GM12878 (cell line): ENCODE measurements around the gene CACNA1E. TPM values are rescaled to one million over a fixed set of nuclear protein-coding genes. Genes with fewer than 3 reads are reported as not detected.

Experiments
- ATAC-seq: fragments of 200-7000 bp; cut with Tn5 transposase; 3 replicates; pipeline ENCODE4 v1.9.1; 2020; ENCODE audit warnings: mild to moderate bottlenecking, moderate library complexity
- BruUV-seq: library from RNA; stranded (reverse); fragments of 400-500 nt; replicated peaks from 2 replicates; lab custom pipeline; 2021; lab: Mats Ljungman, UMichigan
- CTCF ChIA-PET: fragments of 300-600 bp; sonication (Branson Sonifier 250); formaldehyde crosslinking; extraction: SDS; loops from one replicate; lab custom pipeline; 2021; ENCODE audit warnings: inconsistent platforms; lab: Yijun Ruan, JAX
- POLR2A ChIA-PET: fragments of 350-600 bp; formaldehyde crosslinking; extraction: SDS; loops from one replicate; lab custom pipeline; 2021; ENCODE audit warnings: inconsistent platforms; lab: Charles Lee
- RAD21 ChIA-PET: fragments of 300-600 bp; sonication (Branson Sonifier 250); formaldehyde crosslinking; loops from one replicate; lab custom pipeline; 2023; ENCODE audit warnings: antibody characterized with exemption; ENCODE audit not compliant: unreplicated experiment; lab: Charles Lee
- SMC1A ChIA-PET: fragments of 300-600 bp; sonication (Branson Sonifier 250); formaldehyde crosslinking; loops from one replicate; lab custom pipeline; 2023; ENCODE audit not compliant: unreplicated experiment, uncharacterized antibody; lab: Charles Lee
- DNase-seq: peaks from one replicate; pipeline ENCODE4 v3.0.0-alpha.2; 2011; ENCODE audit warnings: low read depth, low spot score
- FAIRE-seq: peaks from 3 replicates; lab custom pipeline; 2011; peaks lifted over from hg19 to GRCh38; lab: Jason Lieb, UNC
- H2AFZ ChIP-seq: 2 replicates; pipeline ENCODE4 v1.6.0; 2011; ENCODE audit warnings: low read depth, low read length, control low read depth; ENCODE audit not compliant: control insufficient read depth
- H3K27ac ChIP-seq: 2 replicates; pipeline ENCODE4 v1.5.1; 2011; ENCODE audit warnings: control low read depth; ENCODE audit not compliant: control insufficient read depth, insufficient read depth
- H3K27me3 ChIP-seq, 2 experiments: replicated peaks in 1 of 2; 2 replicates each; pipeline versions ENCODE4 v1.6.0 to v1.6.1; 2011; ENCODE audit warnings: low read length in 1 of 2; ENCODE audit not compliant: control insufficient read depth in 2 of 2, insufficient read depth in 2 of 2
- H3K36me3 ChIP-seq, 2 experiments: 2 replicates each; pipeline ENCODE4 v1.5.1; 2011; ENCODE audit warnings: low read length in 1 of 2; ENCODE audit not compliant: control insufficient read depth in 2 of 2, insufficient read depth in 2 of 2
- H3K4me1 ChIP-seq: 2 replicates; pipeline ENCODE4 v1.6.1; 2011; ENCODE audit warnings: mild to moderate bottlenecking, low read length, moderate library complexity, mixed read lengths; ENCODE audit not compliant: control insufficient read depth, insufficient read depth
- H3K4me2 ChIP-seq: 2 replicates; pipeline ENCODE4 v1.6.0; 2011; ENCODE audit warnings: control low read depth; ENCODE audit not compliant: control insufficient read depth, insufficient read depth
- H3K4me3 ChIP-seq: fragments of 200-600 bp; sonication (generic); 2 replicates; pipeline ENCODE4 v1.5.1; 2016
- H3K79me2 ChIP-seq: 2 replicates; pipeline ENCODE4 v1.6.0; 2011; ENCODE audit warnings: low read length; ENCODE audit not compliant: control insufficient read depth, insufficient read depth
- H3K9ac ChIP-seq: 2 replicates; pipeline ENCODE4 v1.8.0; 2011; ENCODE audit warnings: low read length, control low read depth, mixed read lengths; ENCODE audit not compliant: control insufficient read depth, insufficient read depth
- H3K9me3 ChIP-seq: replicated peaks from 3 replicates; pipeline ENCODE4 v1.5.1; 2011; ENCODE audit warnings: mild to moderate bottlenecking, low read length; ENCODE audit not compliant: control insufficient read depth, insufficient read depth
- H4K20me1 ChIP-seq: 2 replicates; pipeline ENCODE4 v1.6.0; 2011; ENCODE audit not compliant: control insufficient read depth, insufficient read depth
- CEBPB ChIP-seq, 2 experiments: fragments of 150-350 bp in 1 of 2; IDR thresholded peaks; 2 replicates each; pipeline ENCODE4 v1.6.1; 2012 to 2014; ENCODE audit warnings: low read depth in 2 of 2, low read length in 2 of 2, borderline replicate concordance in 1 of 2, inconsistent platforms in 1 of 2
- FOXM1 ChIP-seq: IDR thresholded peaks from 2 replicates; pipeline ENCODE4 v1.6.1; 2012; ENCODE audit warnings: low read depth, mild to moderate bottlenecking, inconsistent platforms, low read length, moderate library complexity
- IKZF2 ChIP-seq, 2 experiments: fragments of 450-650 bp; IDR thresholded peaks; 2 replicates each; pipeline ENCODE4 v1.6.1; 2017; ENCODE audit warnings: mild to moderate bottlenecking in 2 of 2, moderate library complexity in 2 of 2
- KDM1A ChIP-seq: fragments of 200-600 bp; sonication (generic); IDR thresholded peaks from 2 replicates; pipeline ENCODE4 v1.6.1; 2016; ENCODE audit warnings: borderline replicate concordance
- MEF2A ChIP-seq: IDR thresholded peaks from 2 replicates; pipeline ENCODE4 v1.6.1; 2011; ENCODE audit warnings: low read depth, mild to moderate bottlenecking, low read length, moderate library complexity; ENCODE audit not compliant: insufficient read depth
- MTA2 ChIP-seq: fragments of 450-650 bp; IDR thresholded peaks from 2 replicates; pipeline ENCODE4 v1.6.1; 2016; ENCODE audit warnings: low read depth, mild to moderate bottlenecking, moderate library complexity
- MTA3 ChIP-seq: IDR thresholded peaks from 2 replicates; pipeline ENCODE4 v1.6.1; 2012; ENCODE audit warnings: low read length, inconsistent platforms, borderline replicate concordance
- MYC ChIP-seq: IDR thresholded peaks from 2 replicates; pipeline ENCODE4 v1.6.1; 2011; ENCODE audit warnings: mild to moderate bottlenecking, low read length, moderate library complexity, inconsistent platforms; ENCODE audit not compliant: insufficient read depth, insufficient replicate concordance, insufficient read length, severe bottlenecking
- PAX5 ChIP-seq: IDR thresholded peaks from 2 replicates; pipeline ENCODE4 v1.6.1; 2011; ENCODE audit warnings: low read depth, low read length, borderline replicate concordance
- RAD21 ChIP-seq: IDR thresholded peaks from 2 replicates; pipeline ENCODE4 v1.6.1; 2011; ENCODE audit warnings: mild to moderate bottlenecking, low read depth, low read length, moderate library complexity; ENCODE audit not compliant: insufficient read depth
- RCOR1 ChIP-seq: conservative IDR thresholded peaks from 2 replicates; pipeline ENCODE4 v1.6.1; 2012; ENCODE audit warnings: low read depth, low read length, improper control_type of control experiment
- RUNX3 ChIP-seq: IDR thresholded peaks from 2 replicates; pipeline ENCODE4 v1.6.1; 2012; ENCODE audit warnings: low read length, inconsistent platforms
- SUPT20H ChIP-seq: IDR thresholded peaks from 2 replicates; pipeline ENCODE4 v1.6.1; 2011; ENCODE audit warnings: low read depth, mild to moderate bottlenecking, low read length, moderate library complexity, borderline replicate concordance; ENCODE audit not compliant: control insufficient read depth
- TBL1XR1 ChIP-seq: IDR thresholded peaks from 2 replicates; pipeline ENCODE4 v1.6.1; 2012; ENCODE audit warnings: low read depth, low read length, improper control_type of control experiment
- WGBS: methylation state at CpG from one replicate; pipeline ENCODE4 v1.1.6; 2016; ENCODE audit warnings: low lambda C conversion rate; ENCODE audit not compliant: insufficient replicate concordance, insufficient coverage; ENCODE audit errors: missing lambda C conversion rate; 5-methylcytosine and 5-hydroxymethylcytosine counted together
- in situ Hi-C: fragments of 300-500 bp; cut with MboI; formaldehyde crosslinking; loops from 9 replicates; pipeline ENCODE4 v1.14.3; 2018; ENCODE audit warnings: mixed read lengths
- intact Hi-C: fragments of 100-400 bp; cut with micrococcal nuclease; formaldehyde crosslinking; loops from one replicate; pipeline ENCODE4 v1.14.2; 2022; ENCODE audit not compliant: unreplicated experiment
- polyA plus RNA-seq, 11 experiments: library from polyadenylated mRNA; depleted of rRNA in 4 of 11; unstranded in 6 of 11; stranded (reverse) in 5 of 11; fragments of >200 nt; fragmentation: Nextera tagmentation in 4 of 11; fragmentation: Illumina TruSeq in 1 of 11; extraction: Ambion mirVana in 4 of 11; extraction: Trizol in 1 of 11; gene quantifications; 1 replicate in 1 of 11; 2 replicates in 10 of 11; pipeline versions ENCODE4 v1.2.1 to v1.2.3, GENCODE V29; 2011 to 2016; ENCODE audit warnings: inconsistent platforms in 2 of 11, missing spikeins in 2 of 11, low read depth in 1 of 11
- total RNA-seq, 4 experiments: library from RNA; depleted of rRNA in 3 of 4; stranded (reverse); fragments of >200 nt in 3 of 4; fragmentation: Illumina TruSeq in 1 of 4; extraction: Trizol in 1 of 4; gene quantifications; 2 replicates each; pipeline versions ENCODE4 v1.2.1 to v1.2.3, GENCODE V29; 2013 to 2021
- TF ChIP-seq, protein P1 (sequence below): fragments of 450-650 bp; IDR thresholded peaks from 2 replicates; pipeline ENCODE4 v1.6.1; 2017; ENCODE audit warnings: mild to moderate bottlenecking, low read depth, inconsistent platforms; ENCODE audit not compliant: poor library complexity, severe bottlenecking

Gene CACNA1E
- total and polyA plus RNA-seq, 10 of the 15 experiments (the other 5 are each of a cell fraction or from before 2014, with no cell fraction given), result 0.57 to 22.0 (median 8.5) TPM

GRCh38 chr1:181522864-181523263, 39.5 kb downstream of the CACNA1E start:
- Histone ChIP-seq H3K9me3 (peaks cover 2% of the 10 kb centered on the region; the same call in 2 of the 3 replicates), H3K4me2 (no peak overlapping the region), H3K9ac (no peak overlapping the region), H2AFZ (no peak overlapping the region), H3K27ac (no peak overlapping the region), H3K4me3 (no peak overlapping the region), H3K79me2 (no peaks in the 10 kb centered on the region), H4K20me1 (no peaks in the 10 kb centered on the region), H3K36me3 (no peaks in the 10 kb centered on the region), H3K4me1 (peaks cover 11% of the 10 kb centered on the region), H3K27me3 (no peaks in the 10 kb centered on the region)
- RAD21 ChIA-PET, result interaction anchor here (0.6 to 1.8 kb wide), 3 partner anchors 33 to 412 kb away, joined by 3 to 5 read pairs (median 3); no protein-coding TSS in a partner anchor
- BruUV-seq, result no TSS peak
- CTCF ChIA-PET, result interaction anchor here (1.1 to 1.8 kb wide), 2 partner anchors 9 to 414 kb away, joined by 4 read pairs; no protein-coding TSS in a partner anchor
- TF ChIP-seq FOXM1 (no peak), TBL1XR1 (no peak), KDM1A (no peak), MTA2 (no peak), MEF2A (no peak), PAX5 (no peak), RAD21 (no peak), MYC (no peak), RCOR1 (no peak), RUNX3 (peak; percentile 57), MTA3 (no peak), IKZF2 (IDR thresholded peaks at IDR 0.05) (0 out of 4 replicates have a peak, but pooled peaks of 1 of the 2 experiments have one; percentile 13), SUPT20H (no peak), CEBPB (IDR thresholded peaks at IDR 0.05; ENCODE audit: borderline replicate concordance in 1 of 2, low read depth in 2 of 2, low read length in 2 of 2) (no peak)
- TF ChIP-seq, protein P1, sequence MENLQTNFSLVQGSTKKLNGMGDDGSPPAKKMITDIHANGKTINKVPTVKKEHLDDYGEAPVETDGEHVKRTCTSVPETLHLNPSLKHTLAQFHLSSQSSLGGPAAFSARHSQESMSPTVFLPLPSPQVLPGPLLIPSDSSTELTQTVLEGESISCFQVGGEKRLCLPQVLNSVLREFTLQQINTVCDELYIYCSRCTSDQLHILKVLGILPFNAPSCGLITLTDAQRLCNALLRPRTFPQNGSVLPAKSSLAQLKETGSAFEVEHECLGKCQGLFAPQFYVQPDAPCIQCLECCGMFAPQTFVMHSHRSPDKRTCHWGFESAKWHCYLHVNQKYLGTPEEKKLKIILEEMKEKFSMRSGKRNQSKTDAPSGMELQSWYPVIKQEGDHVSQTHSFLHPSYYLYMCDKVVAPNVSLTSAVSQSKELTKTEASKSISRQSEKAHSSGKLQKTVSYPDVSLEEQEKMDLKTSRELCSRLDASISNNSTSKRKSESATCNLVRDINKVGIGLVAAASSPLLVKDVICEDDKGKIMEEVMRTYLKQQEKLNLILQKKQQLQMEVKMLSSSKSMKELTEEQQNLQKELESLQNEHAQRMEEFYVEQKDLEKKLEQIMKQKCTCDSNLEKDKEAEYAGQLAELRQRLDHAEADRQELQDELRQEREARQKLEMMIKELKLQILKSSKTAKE, result no peak
- POLR2A ChIA-PET, result interaction anchor here (0.5 to 1.6 kb wide), 3 partner anchors 14 to 461 kb away, joined by 3 read pairs; no protein-coding TSS in a partner anchor
- in situ Hi-C loops (no loop called here), intact Hi-C loops (no loop called here)
- DNase-seq, result no peak
- SMC1A ChIA-PET, result interaction anchor here (1.0 to 2.7 kb wide), 5 partner anchors 11 to 38 kb away, joined by 3 to 7 read pairs (median 3); no protein-coding TSS in a partner anchor
- no peak for FAIRE-seq
- 50% methylated on average over 2 of the region's 2 CpGs for WGBS
- ATAC-seq, result peak; percentile 59
